Renal cortical epithelial cell (primary cell): ENCODE measurements around the gene COASY. TPM values are rescaled to one million over a fixed set of nuclear protein-coding genes. Genes with fewer than 3 reads are reported as not detected.
"Not testable (repeated sequence)": the region's sequence is repeated elsewhere in the genome, so short reads cannot be mapped to it uniquely, and the experiment has no call there.

Source experiments
- DNase-seq: peaks from one replicate; pipeline ENCODE4 v3.0.0-alpha.2; 2011; ENCODE audit warnings: low read depth
- total RNA-seq: library from RNA; depleted of rRNA; stranded (reverse); fragments of >200 nt; gene quantifications from 2 replicates; pipeline ENCODE4 v1.2.3, GENCODE V29; 2014

COASY gene
- total RNA-seq, 1 donor from 2014 or later, result 32.2 TPM

- no peak for DNase-seq
Measured at GRCh38 chr17:42553161-42553818, 8.7 kb upstream of the COASY start.

GRCh38 chr17:42553866-42554249, 8.1 kb upstream of the COASY start:
- DNase-seq, result no peak

GRCh38 chr17:42554250-42555121, 7.5 kb upstream of the COASY start:
- DNase-seq, result peak; percentile 49

- no peak for DNase-seq
Measured at GRCh38 chr17:42555122-42555622, 6.8 kb upstream of the COASY start.

- not testable (repeated sequence) for DNase-seq
Measured at GRCh38 chr17:42555961-42556617, 5.9 kb upstream of the COASY start.

- DNase-seq, result no peak
Measured at GRCh38 chr17:42559075-42559474, 2.9 kb upstream of the COASY start.

GRCh38 chr17:42560246-42560645, 1.7 kb upstream of the COASY start:
- no peak for DNase-seq

GRCh38 chr17:42562388-42563142, 617 bp downstream of the COASY start:
- no peak for DNase-seq

- no peak for DNase-seq
Measured at GRCh38 chr17:42563143-42563509, 1.2 kb downstream of the COASY start.

GRCh38 chr17:42563543-42563942, 1.6 kb downstream of the COASY start:
- DNase-seq, result peak; percentile 66

GRCh38 chr17:42563950-42564349, 2.0 kb downstream of the COASY start:
- DNase-seq, result no peak

- no peak for DNase-seq
Measured at GRCh38 chr17:42564815-42565522, 3.0 kb downstream of the COASY start.

GRCh38 chr17:42565523-42566214, 3.7 kb downstream of the COASY start:
- no peak for DNase-seq

- DNase-seq, result no peak
Measured at GRCh38 chr17:42566215-42566882, 4.4 kb downstream of the COASY start.

- DNase-seq, result peak; percentile 66
Measured at GRCh38 chr17:42566883-42567573, 5.1 kb downstream of the COASY start, which contains the start of gene MLX. Gene MLX (plus strand): TSS chr17:42567100. CDS start chr17:42567125, 25 bp downstream.

- DNase-seq, result no peak
Measured at GRCh38 chr17:42568341-42569111, 6.6 kb downstream of the COASY start.

GRCh38 chr17:42571435-42572225, 9.7 kb downstream of the COASY start:
- no peak for DNase-seq

- DNase-seq, result no peak
Measured at GRCh38 chr17:42573095-42573494, 11.1 kb downstream of the COASY start.
